ENCODE measurements around the gene GHRH. TPM values are rescaled to one million over a fixed set of nuclear protein-coding genes. Genes with fewer than 3 reads are reported as not detected.

GHRH gene
- total RNA-seq, 1 donor from 2014 or later, result not detected

- H3K4me1 Mint-ChIP-seq (ENCODE audit: unreplicated experiment), result peaks cover 3% of the 10 kb centered on the region
- H3K36me3 Mint-ChIP-seq (ENCODE audit: low read depth, unreplicated experiment), result peaks cover 34% of the 10 kb centered on the region
- H3K27me3 Mint-ChIP-seq (ENCODE audit: unreplicated experiment), result no peaks in the 10 kb centered on the region
- peak overlapping the region; percentile 76 for H3K4me3 Mint-ChIP-seq (ENCODE audit: unreplicated experiment)
- H3K27ac Mint-ChIP-seq (ENCODE audit: unreplicated experiment), result no peak overlapping the region
- TF ChIP-seq, protein P1, sequence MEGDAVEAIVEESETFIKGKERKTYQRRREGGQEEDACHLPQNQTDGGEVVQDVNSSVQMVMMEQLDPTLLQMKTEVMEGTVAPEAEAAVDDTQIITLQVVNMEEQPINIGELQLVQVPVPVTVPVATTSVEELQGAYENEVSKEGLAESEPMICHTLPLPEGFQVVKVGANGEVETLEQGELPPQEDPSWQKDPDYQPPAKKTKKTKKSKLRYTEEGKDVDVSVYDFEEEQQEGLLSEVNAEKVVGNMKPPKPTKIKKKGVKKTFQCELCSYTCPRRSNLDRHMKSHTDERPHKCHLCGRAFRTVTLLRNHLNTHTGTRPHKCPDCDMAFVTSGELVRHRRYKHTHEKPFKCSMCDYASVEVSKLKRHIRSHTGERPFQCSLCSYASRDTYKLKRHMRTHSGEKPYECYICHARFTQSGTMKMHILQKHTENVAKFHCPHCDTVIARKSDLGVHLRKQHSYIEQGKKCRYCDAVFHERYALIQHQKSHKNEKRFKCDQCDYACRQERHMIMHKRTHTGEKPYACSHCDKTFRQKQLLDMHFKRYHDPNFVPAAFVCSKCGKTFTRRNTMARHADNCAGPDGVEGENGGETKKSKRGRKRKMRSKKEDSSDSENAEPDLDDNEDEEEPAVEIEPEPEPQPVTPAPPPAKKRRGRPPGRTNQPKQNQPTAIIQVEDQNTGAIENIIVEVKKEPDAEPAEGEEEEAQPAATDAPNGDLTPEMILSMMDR (IDR thresholded peaks at IDR 0.05; ENCODE audit: unreplicated experiment), result no peak
- H3K9me3 Mint-ChIP-seq (ENCODE audit: unreplicated experiment), result no peaks in the 10 kb centered on the region
- no peak for DNase-seq (ENCODE audit: low spot score)
These were observed 39.9 kb upstream of the GHRH start for GRCh38 chr20:37301558-37301957.

DNA sequence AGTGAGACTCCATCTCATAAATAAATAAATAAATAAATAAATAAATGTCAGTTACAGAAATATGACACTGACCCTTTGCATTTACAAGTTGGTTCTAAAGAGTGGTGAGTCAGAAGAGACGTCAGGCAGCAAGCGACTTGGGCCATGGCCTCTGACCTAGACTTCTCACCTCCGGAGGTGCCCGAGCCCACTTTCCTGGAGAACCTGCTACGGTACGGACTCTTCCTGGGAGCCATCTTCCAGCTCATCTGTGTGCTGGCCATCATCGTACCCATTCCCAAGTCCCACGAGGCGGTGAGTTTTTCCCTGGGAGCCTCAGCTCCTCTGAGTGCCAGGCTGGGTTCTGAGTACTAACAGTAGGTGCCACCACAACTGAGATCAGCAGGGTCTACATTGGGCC lies 39.5 kb upstream of the GHRH start:
- TF ChIP-seq, protein P1 (IDR thresholded peaks at IDR 0.05; ENCODE audit: unreplicated experiment), result no peak
- H3K4me3 Mint-ChIP-seq (ENCODE audit: unreplicated experiment), result no peak overlapping the region
- H3K27me3 Mint-ChIP-seq (ENCODE audit: unreplicated experiment), result no peaks in the 10 kb centered on the region
- H3K27ac Mint-ChIP-seq (ENCODE audit: unreplicated experiment), result no peak overlapping the region
- peaks cover 34% of the 10 kb centered on the region for H3K36me3 Mint-ChIP-seq (ENCODE audit: low read depth, unreplicated experiment)
- H3K9me3 Mint-ChIP-seq (ENCODE audit: unreplicated experiment), result no peaks in the 10 kb centered on the region
- peaks cover 7% of the 10 kb centered on the region for H3K4me1 Mint-ChIP-seq (ENCODE audit: unreplicated experiment)
- DNase-seq (ENCODE audit: low spot score), result no peak

GRCh38 chr20:37299718-37300528 lies 38.3 kb upstream of the GHRH start:
- no peaks in the 10 kb centered on the region for H3K27me3 Mint-ChIP-seq (ENCODE audit: unreplicated experiment)
- H3K27ac Mint-ChIP-seq (ENCODE audit: unreplicated experiment), result peak overlapping the region; percentile 67
- DNase-seq (ENCODE audit: low spot score), result no peak
- no peak overlapping the region for H3K4me3 Mint-ChIP-seq (ENCODE audit: unreplicated experiment)
- peaks cover 29% of the 10 kb centered on the region for H3K36me3 Mint-ChIP-seq (ENCODE audit: low read depth, unreplicated experiment)
- no peaks in the 10 kb centered on the region for H3K9me3 Mint-ChIP-seq (ENCODE audit: unreplicated experiment)
- peaks cover 10% of the 10 kb centered on the region for H3K4me1 Mint-ChIP-seq (ENCODE audit: unreplicated experiment)
- TF ChIP-seq, protein P1 (IDR thresholded peaks at IDR 0.05; ENCODE audit: unreplicated experiment), result no peak

DNA sequence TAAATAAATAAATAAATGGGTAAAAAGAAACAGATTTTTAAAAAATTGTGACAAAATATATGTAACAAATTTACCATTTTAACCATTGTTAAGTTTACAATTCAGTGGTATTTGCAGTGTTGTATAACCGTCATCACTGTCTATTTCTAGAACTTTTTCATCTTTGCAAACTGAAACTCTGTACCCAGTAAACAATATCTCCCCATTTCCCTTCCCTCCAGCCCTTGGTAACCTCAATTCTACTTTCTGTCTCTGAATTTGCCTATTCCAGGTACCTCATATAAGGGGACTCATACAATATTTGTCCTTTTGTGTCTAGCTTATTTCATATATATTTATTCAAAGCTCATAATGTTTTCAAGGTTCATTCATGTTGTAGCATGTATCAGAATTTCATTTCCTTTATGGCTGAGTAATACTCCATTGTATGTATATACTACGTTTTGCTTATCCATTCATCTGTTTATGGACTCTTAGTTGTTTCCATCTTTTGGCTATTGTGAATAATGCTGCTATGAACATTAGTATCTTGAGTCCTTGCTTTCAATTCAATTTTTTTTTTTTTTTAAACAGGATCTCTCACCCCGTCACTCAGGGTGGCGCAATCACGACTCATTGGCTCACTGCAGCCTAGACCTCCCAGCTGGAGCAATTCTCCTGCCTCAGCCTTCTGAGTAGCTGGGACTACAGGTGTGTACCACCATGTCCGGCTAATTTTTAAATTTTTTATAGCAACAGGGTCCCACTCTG lies 36.8 kb upstream of the GHRH start:
- peaks cover 26% of the 10 kb centered on the region for H3K36me3 Mint-ChIP-seq (ENCODE audit: low read depth, unreplicated experiment)
- DNase-seq (ENCODE audit: low spot score), result no peak
- no peak overlapping the region for H3K27ac Mint-ChIP-seq (ENCODE audit: unreplicated experiment)

More for the DNA sequence above, 36.8 kb upstream of the GHRH start:
- Mint-ChIP-seq H3K4me1 (ENCODE audit: unreplicated experiment) (peaks cover 17% of the 10 kb centered on the region), H3K4me3 (ENCODE audit: unreplicated experiment) (no peak overlapping the region), H3K9me3 (ENCODE audit: unreplicated experiment) (no peaks in the 10 kb centered on the region), H3K27me3 (ENCODE audit: unreplicated experiment) (no peaks in the 10 kb centered on the region)
- TF ChIP-seq, protein P1 (IDR thresholded peaks at IDR 0.05; ENCODE audit: unreplicated experiment), result no peak

Measured in endothelial cell (in vitro differentiated cells).